Measurements from ENCODE around the gene GSKIP.

GRCh38 chr14:96424109-96424989 is 61.0 kb downstream of the GSKIP start:
- TF ChIP-seq JUN (CRISPR knock-in tag; IDR thresholded peaks at IDR 0.05) (no peak), CTCF (IDR thresholded peaks at IDR 0.05) (peak; percentile 78), MAX (CRISPR knock-in tag; IDR thresholded peaks at IDR 0.05) (no peak), STAT6 (CRISPR knock-in tag; conservative IDR thresholded peaks at IDR 0.05; ENCODE audit: low read depth) (no peak)
- TF ChIP-seq, protein P1, sequence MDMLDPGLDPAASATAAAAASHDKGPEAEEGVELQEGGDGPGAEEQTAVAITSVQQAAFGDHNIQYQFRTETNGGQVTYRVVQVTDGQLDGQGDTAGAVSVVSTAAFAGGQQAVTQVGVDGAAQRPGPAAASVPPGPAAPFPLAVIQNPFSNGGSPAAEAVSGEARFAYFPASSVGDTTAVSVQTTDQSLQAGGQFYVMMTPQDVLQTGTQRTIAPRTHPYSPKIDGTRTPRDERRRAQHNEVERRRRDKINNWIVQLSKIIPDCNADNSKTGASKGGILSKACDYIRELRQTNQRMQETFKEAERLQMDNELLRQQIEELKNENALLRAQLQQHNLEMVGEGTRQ (CRISPR knock-in tag; IDR thresholded peaks at IDR 0.05): no peak

All from WTC11 (cell line).